ENCODE results near the gene SLITRK1.

Gene SLITRK1

GRCh38 chr13:83839146-83839545 is 43.1 kb downstream of the SLITRK1 start:
- H3F3A ChIP-seq (ENCODE audit: insufficient read depth, low read length) = no peaks in the 10 kb centered on the region
- H3K36me3 ChIP-seq (replicated peaks; ENCODE audit: insufficient read depth, low read length) = no peaks in the 10 kb centered on the region
- no peaks in the 10 kb centered on the region for H3K79me2 ChIP-seq (ENCODE audit: low read length)
- no peaks in the 10 kb centered on the region for H4K20me1 ChIP-seq (ENCODE audit: insufficient read depth, low read length)
- no peaks in the 10 kb centered on the region for H3K9me2 ChIP-seq (replicated peaks; ENCODE audit: insufficient read depth, low read length)
- H3K9me3 ChIP-seq (replicated peaks; ENCODE audit: insufficient read depth, low read length) = no peaks in the 10 kb centered on the region
- H2AFZ ChIP-seq (ENCODE audit: low read length) = no peak overlapping the region
- no peak for TF ChIP-seq EZH2 (optimal IDR thresholded peaks at IDR 0.05; ENCODE audit: low read depth, low read length)
- no peak for TF ChIP-seq EZH2phosphoT487 (IDR thresholded peaks at IDR 0.05; ENCODE audit: low read length)
- no peak for TF ChIP-seq CTCF (IDR thresholded peaks at IDR 0.05; ENCODE audit: low read length)
- H3K4me2 ChIP-seq (ENCODE audit: low read depth, low read length) = no peak overlapping the region
- H3K4me3 ChIP-seq (ENCODE audit: low read length) = no peak overlapping the region
- no peaks in the 10 kb centered on the region for H3K4me1 ChIP-seq (ENCODE audit: low read length)
- DNase-seq = no peak
- H3K9ac ChIP-seq (ENCODE audit: low read length) = no peak overlapping the region
- no peaks in the 10 kb centered on the region for H3K27me3 ChIP-seq (replicated peaks; ENCODE audit: insufficient read depth, low read length)
- H3K27ac ChIP-seq (ENCODE audit: low read length) = no peak overlapping the region

GRCh38 chr13:83831796-83832195 is 50.5 kb downstream of the SLITRK1 start:
- Histone ChIP-seq H3K4me1 (ENCODE audit: low read length) (no peaks in the 10 kb centered on the region), H4K20me1 (ENCODE audit: insufficient read depth, low read length) (no peaks in the 10 kb centered on the region), H3K27me3 (replicated peaks; ENCODE audit: insufficient read depth, low read length) (no peaks in the 10 kb centered on the region), H3K79me2 (ENCODE audit: low read length) (no peaks in the 10 kb centered on the region), H2AFZ (ENCODE audit: low read length) (no peak overlapping the region), H3K9ac (ENCODE audit: low read length) (no peak overlapping the region), H3K4me3 (ENCODE audit: low read length) (no peak overlapping the region), H3K4me2 (ENCODE audit: low read depth, low read length) (no peak overlapping the region), H3F3A (ENCODE audit: insufficient read depth, low read length) (no peaks in the 10 kb centered on the region), H3K27ac (ENCODE audit: low read length) (no peak overlapping the region), H3K36me3 (replicated peaks; ENCODE audit: insufficient read depth, low read length) (no peaks in the 10 kb centered on the region), H3K9me2 (replicated peaks; ENCODE audit: insufficient read depth, low read length) (no peaks in the 10 kb centered on the region), H3K9me3 (replicated peaks; ENCODE audit: insufficient read depth, low read length) (no peaks in the 10 kb centered on the region)
- no peak for TF ChIP-seq CTCF (IDR thresholded peaks at IDR 0.05; ENCODE audit: low read length)
- TF ChIP-seq EZH2 (optimal IDR thresholded peaks at IDR 0.05; ENCODE audit: low read depth, low read length) = no peak
- TF ChIP-seq EZH2phosphoT487 (IDR thresholded peaks at IDR 0.05; ENCODE audit: low read length) = no peak
- no peak for DNase-seq

- H3K36me3 ChIP-seq (replicated peaks; ENCODE audit: insufficient read depth, low read length) = no peaks in the 10 kb centered on the region
- H3K27me3 ChIP-seq (replicated peaks; ENCODE audit: insufficient read depth, low read length) = no peaks in the 10 kb centered on the region
- H4K20me1 ChIP-seq (ENCODE audit: insufficient read depth, low read length) = no peaks in the 10 kb centered on the region
- H3F3A ChIP-seq (ENCODE audit: insufficient read depth, low read length) = no peaks in the 10 kb centered on the region
- H3K9me2 ChIP-seq (replicated peaks; ENCODE audit: insufficient read depth, low read length) = no peaks in the 10 kb centered on the region
- no peak overlapping the region for H3K9ac ChIP-seq (ENCODE audit: low read length)
- no peak overlapping the region for H2AFZ ChIP-seq (ENCODE audit: low read length)
- H3K4me1 ChIP-seq (ENCODE audit: low read length) = no peaks in the 10 kb centered on the region
- no peak overlapping the region for H3K4me2 ChIP-seq (ENCODE audit: low read depth, low read length)
- no peak for DNase-seq
- H3K9me3 ChIP-seq (replicated peaks; ENCODE audit: insufficient read depth, low read length) = no peaks in the 10 kb centered on the region
- no peaks in the 10 kb centered on the region for H3K79me2 ChIP-seq (ENCODE audit: low read length)
- H3K4me3 ChIP-seq (ENCODE audit: low read length) = no peak overlapping the region
- H3K27ac ChIP-seq (ENCODE audit: low read length) = no peak overlapping the region
- no peak for TF ChIP-seq EZH2 (optimal IDR thresholded peaks at IDR 0.05; ENCODE audit: low read depth, low read length)
- TF ChIP-seq CTCF (IDR thresholded peaks at IDR 0.05; ENCODE audit: low read length) = no peak
- TF ChIP-seq EZH2phosphoT487 (IDR thresholded peaks at IDR 0.05; ENCODE audit: low read length) = no peak
These were observed 52.5 kb downstream of the SLITRK1 start for GRCh38 chr13:83829810-83830209.

All from MM.1S (cell line).